ENCODE measurements around the gene WSB2. TPM values are rescaled to one million over a fixed set of nuclear protein-coding genes. Genes with fewer than 3 reads are reported as not detected.

WSB2 gene
- total and polyA plus RNA-seq, 9 of the 15 experiments (the other 6 are each of a cell fraction or from before 2014, with no cell fraction given): 31.4 to 77.6 (median 52.6) TPM

- Histone ChIP-seq H3K27ac (ENCODE audit: extremely low read depth, low read depth, low read length) (no peak overlapping the region), H3K9ac (ENCODE audit: insufficient read depth in 1 of 2, low read depth in 2 of 2, low read length in 2 of 2) (no peak overlapping the region), H4K20me1 (replicated peaks; ENCODE audit: control insufficient read depth, insufficient read depth, low read length) (no peaks in the 10 kb centered on the region), H3K4me1 (replicated peaks in 1 of 2; ENCODE audit: control insufficient read depth in 2 of 2, insufficient read depth in 2 of 2, low read length in 2 of 2) (peaks cover 0 to 15% of the 10 kb centered on the region in 2 experiments; a peak in 2 of 5 replicates), H3K9me3 (replicated peaks; ENCODE audit: control insufficient read depth, insufficient read depth, low read depth, low read length) (no peaks in the 10 kb centered on the region), H3K4me2 (ENCODE audit: insufficient read depth, low read length) (no peak overlapping the region), H3K36me3 (ENCODE audit: control insufficient read depth, insufficient read depth, low read length) (peaks cover 92% of the 10 kb centered on the region), H3K79me2 (ENCODE audit: control insufficient read depth, insufficient read depth, low read length) (peaks cover 30% of the 10 kb centered on the region), H3K27me3 (ENCODE audit: control insufficient read depth in 2 of 2, insufficient read depth in 2 of 2, low read length in 2 of 2) (no peaks in the 10 kb centered on the region), H2AFZ (ENCODE audit: low read depth, low read length) (no peak overlapping the region), H3K4me3 (no peak overlapping the region), H3K9me1 (ENCODE audit: control insufficient read depth, insufficient read depth, low read length) (peaks cover 3% of the 10 kb centered on the region)
- CTCF ChIA-PET (ENCODE audit: low intra/inter-chr PET ratio): no interaction called here
- WGBS (ENCODE audit: insufficient coverage, low coverage, missing lambda C conversion rate): 85% methylated on average over 3 of the region's 3 CpGs
- no peak for TF ChIP-seq LARP7 (IDR thresholded peaks at IDR 0.05)
- TF ChIP-seq, protein P1, sequence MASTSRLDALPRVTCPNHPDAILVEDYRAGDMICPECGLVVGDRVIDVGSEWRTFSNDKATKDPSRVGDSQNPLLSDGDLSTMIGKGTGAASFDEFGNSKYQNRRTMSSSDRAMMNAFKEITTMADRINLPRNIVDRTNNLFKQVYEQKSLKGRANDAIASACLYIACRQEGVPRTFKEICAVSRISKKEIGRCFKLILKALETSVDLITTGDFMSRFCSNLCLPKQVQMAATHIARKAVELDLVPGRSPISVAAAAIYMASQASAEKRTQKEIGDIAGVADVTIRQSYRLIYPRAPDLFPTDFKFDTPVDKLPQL (IDR thresholded peaks at IDR 0.05; ENCODE audit: extremely low read depth, insufficient read length): no peak
- no peak for TF ChIP-seq SMARCC2 (IDR thresholded peaks at IDR 0.05; ENCODE audit: low read depth)
- no peak for TF ChIP-seq JUND (IDR thresholded peaks at IDR 0.05; ENCODE audit: borderline replicate concordance, low read depth, low read length)
- TF ChIP-seq JUND (tag; IDR thresholded peaks at IDR 0.05; ENCODE audit: borderline replicate concordance, low read depth, low read length): no peak
- no peak for TF ChIP-seq ZNF224 (CRISPR knock-in tag; IDR thresholded peaks at IDR 0.05)
- no peak for TF ChIP-seq ZFPM2 (CRISPR knock-in tag; IDR thresholded peaks at IDR 0.05)
- TF ChIP-seq ZNF408 (CRISPR knock-in tag; IDR thresholded peaks at IDR 0.05; ENCODE audit: low read depth): no peak
- no peak for TF ChIP-seq CREB3 (tag; conservative IDR thresholded peaks at IDR 0.05; ENCODE audit: low read depth)
- TF ChIP-seq ZNF551 (CRISPR knock-in tag; IDR thresholded peaks at IDR 0.05): no peak
- TF ChIP-seq SRSF9 (IDR thresholded peaks at IDR 0.05; ENCODE audit: borderline replicate concordance, low read depth, low read length): no peak
- TF ChIP-seq, protein P2, sequence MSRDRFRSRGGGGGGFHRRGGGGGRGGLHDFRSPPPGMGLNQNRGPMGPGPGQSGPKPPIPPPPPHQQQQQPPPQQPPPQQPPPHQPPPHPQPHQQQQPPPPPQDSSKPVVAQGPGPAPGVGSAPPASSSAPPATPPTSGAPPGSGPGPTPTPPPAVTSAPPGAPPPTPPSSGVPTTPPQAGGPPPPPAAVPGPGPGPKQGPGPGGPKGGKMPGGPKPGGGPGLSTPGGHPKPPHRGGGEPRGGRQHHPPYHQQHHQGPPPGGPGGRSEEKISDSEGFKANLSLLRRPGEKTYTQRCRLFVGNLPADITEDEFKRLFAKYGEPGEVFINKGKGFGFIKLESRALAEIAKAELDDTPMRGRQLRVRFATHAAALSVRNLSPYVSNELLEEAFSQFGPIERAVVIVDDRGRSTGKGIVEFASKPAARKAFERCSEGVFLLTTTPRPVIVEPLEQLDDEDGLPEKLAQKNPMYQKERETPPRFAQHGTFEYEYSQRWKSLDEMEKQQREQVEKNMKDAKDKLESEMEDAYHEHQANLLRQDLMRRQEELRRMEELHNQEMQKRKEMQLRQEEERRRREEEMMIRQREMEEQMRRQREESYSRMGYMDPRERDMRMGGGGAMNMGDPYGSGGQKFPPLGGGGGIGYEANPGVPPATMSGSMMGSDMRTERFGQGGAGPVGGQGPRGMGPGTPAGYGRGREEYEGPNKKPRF (IDR thresholded peaks at IDR 0.05; ENCODE audit: low read depth, low read length): no peak
- in situ Hi-C loops (cut with MboI) (no loop called here), intact Hi-C loops (cut with micrococcal nuclease) (no loop called here)
- ATAC-seq: no peak
- no peak for FAIRE-seq
- DNase-seq (ENCODE audit: extremely low read depth in 1 of 4, low spot score in 3 of 4): no peak
- no TSS peak for BruUV-seq (replicated peaks)
- POLR2A ChIA-PET: interaction anchor here (0.9 to 1.0 kb wide), 3 partner anchors 8 to 14 kb away, joined by 3 to 5 read pairs (median 3); no protein-coding TSS in a partner anchor
Observed at GRCh38 chr12:118022728-118023109, 38.3 kb downstream of the WSB2 start.

Measured in K562 (cell line).